Activated effector memory CD4-positive, alpha-beta T cell treated with Interleukin-2 at 50 U/mL for 16 hours (primary cell): Measurements from ENCODE around the gene NANS.
"Not testable (repeated sequence)": the region's sequence is repeated elsewhere in the genome, so short reads cannot be mapped to it uniquely, and the experiment has no call there.

Experiments
- DNase-seq: peaks from one replicate; pipeline ENCODE4 v3.0.0-alpha.2; 2020

The NANS gene

GRCh38 chr9:98039607-98040017, 16.9 kb upstream of the NANS start:
- no peak for DNase-seq

DNA sequence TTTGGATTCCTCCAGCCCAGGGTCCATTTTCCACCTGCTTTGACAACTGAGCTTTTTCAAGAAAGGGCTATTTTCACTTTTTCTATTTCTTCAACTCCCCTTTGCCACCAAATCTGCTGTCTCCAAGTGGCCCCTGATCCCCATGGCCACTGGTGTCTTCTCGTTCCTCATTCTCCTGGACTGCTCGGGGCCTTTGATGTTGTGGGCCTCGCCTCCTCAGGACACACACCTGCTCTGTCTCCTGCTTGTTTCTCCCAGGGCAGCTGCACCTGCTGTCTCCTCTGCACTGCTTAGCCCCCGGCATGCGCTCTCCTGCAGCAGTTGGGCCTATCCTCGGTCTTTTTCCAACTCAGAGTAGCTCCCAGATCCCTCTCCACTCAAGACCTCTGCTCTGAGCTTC, 16.3 kb upstream of the NANS start:
- DNase-seq: no peak

GRCh38 chr9:98043915-98044314, 12.6 kb upstream of the NANS start:
- DNase-seq: no peak

GRCh38 chr9:98045234-98046179, 11.0 kb upstream of the NANS start:
- DNase-seq: no peak

GRCh38 chr9:98046180-98046543, 10.4 kb upstream of the NANS start:
- no peak for DNase-seq

DNA sequence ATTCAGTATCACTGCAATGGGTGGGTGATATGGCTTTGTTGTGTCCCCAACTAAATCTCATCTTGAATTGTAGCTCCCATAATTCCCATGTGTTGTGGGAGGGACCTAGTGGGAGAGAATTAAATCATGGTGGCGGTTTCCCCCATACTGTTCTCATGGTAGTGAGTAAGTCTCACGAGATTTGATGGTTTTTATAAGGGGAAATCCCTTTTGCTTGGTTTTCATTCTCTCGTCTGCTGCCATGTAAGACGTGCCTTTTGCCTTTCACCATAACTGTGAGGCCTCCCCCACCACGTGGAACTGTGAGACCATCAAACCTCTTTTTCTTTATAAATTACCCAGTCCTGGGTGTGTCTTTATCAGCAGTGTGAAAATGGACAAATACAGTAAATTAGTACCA, 9.5 kb upstream of the NANS start:
- DNase-seq: no peak

DNA sequence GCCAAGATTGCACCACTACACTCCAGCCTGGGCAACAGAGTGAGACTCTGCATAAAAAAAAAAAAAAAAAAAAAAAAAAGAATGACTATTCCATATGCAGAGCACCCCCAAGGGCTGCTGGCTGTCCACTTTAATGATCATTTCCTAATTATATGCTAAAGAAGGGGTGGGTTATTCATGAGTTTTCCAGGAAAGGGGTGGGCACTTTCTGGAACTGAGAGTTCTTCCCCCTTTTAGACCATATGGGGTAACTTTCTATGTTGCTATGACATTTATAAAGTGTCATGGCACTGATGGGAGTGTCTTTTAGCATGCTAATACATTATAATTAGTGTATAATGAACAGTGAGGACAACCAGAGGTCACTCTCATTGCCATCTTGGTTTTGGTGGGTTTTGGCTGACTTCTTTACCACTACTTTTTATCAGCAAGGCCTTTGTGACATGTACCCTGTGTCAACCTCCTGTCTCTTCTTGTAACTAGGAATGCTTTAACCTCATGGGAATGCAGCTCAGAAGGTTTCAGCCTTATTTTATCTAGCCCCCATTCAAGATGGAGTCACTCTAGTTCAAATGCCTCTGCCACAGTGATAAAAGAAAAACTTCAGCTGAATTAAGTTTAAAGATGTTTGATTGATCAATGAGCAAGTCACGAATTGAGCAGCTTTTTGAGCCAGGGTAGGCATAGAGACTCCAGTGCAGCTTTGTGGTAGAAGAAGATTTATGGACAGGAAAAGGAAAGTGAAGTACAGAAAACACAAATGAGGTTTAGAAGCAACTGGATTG, 7.1 kb upstream of the NANS start:
- DNase-seq: no peak

DNA sequence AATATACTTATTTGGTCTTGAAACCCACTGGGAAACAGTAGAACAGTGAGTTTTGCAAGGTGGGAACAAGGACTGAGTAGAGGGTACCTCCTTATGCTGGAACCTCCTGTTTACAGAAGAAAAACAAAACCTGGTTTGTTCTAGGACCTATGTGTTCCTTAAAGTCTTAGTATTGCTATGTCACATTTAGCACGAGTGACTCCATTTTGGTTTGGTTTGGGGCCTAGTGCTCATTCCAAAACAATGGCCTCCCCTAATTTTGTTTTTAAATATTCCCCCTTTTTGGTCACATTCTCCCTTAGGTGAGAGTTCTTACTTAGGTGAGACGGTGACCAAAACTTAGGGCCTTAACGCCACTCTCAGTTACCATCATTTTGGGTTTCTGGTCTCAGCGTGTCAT, 6.2 kb upstream of the NANS start:
- no peak for DNase-seq

GRCh38 chr9:98054376-98054951, 2.1 kb upstream of the NANS start:
- DNase-seq: no peak

DNA sequence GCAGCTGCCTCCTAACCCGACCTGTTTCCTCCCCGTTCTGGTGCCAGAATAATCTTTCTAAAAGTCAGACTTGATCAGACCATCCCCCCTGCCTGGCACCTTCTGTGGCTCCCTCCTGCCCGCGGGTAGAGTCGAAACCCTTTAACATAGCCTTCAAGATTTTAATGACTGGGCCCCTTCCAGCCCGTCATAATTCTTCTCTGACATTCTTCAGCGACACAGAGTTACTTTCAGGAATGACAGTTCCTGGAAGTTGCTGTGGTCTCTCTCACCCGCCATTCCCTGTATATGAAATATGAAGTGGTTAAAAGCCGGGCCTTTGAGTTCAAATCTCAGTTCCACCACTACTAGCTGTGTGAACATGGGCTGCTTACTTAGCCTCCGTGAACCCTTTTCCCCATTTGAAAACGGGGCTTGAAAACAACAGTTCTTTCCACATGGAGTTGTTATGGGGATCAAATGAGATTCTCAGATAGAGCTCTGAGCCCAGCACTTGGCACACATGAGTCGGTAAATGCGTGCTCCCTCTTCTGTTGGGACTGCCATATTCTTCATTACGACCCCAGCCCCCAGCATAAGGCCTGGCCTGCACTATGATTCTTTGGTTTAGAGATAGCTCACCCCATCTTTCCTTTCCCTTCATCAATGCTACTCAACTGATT, 737 bp downstream of the NANS start:
- no peak for DNase-seq

GRCh38 chr9:98062161-98062560, 5.6 kb downstream of the NANS start:
- DNase-seq: no peak

DNA sequence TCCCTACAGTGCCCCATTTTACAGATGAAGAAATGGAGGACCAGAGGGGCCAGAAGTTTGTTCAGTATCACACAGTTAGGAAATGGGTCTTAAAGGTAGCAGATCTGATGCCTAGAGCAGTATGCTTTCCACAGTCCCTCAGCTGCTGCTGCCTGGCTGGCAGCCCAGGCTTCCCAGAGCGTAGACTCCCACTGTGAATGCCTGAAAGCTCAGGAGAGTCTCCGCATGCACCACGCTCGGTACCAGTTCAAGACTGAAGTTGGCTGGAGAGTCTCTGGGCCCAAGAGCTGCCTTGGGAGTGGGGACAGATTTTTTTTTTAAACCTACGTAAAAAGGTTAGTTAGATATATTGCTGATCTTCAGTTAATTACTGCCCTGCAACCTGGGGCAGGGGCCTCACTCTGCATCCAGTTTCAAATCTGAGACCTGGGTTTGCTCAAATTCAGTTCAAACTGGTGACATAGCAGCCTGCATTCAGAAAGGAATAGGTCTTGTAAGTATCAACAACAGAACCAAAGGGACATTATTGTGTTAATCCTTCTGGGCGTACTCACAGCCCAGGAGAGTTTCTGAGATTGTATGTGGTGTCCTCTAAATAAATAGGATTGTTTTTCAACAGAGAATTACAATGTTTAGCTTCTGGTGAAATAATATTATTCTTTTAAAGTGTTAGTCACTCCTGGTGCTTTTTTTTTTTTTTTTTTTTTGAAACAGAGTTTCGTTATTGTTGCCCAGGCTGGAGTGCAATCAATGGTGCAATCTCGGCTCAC, 8.3 kb downstream of the NANS start:
- DNase-seq: no peak

DNA sequence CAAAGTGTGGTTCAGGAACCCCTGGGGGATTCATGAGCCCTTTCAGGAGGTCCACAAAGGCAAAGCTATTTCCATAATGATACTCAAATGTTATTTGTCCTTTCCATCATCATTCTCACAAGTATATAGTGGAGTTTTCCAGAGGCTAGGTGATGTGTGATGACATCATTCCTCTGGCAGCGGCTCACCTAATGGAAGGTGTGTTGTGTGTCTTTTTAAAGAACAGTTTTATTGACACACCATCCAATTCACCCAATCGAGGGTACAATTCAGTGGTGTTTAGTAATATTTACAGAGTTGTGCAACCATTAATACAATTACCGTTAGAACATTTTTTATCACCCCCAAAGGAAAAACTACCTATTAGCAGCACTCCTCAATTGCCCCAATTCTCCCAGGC, 9.7 kb downstream of the NANS start:
- no peak for DNase-seq

- no peak for DNase-seq
These were observed 10.7 kb downstream of the NANS start for GRCh38 chr9:98067184-98067583.

GRCh38 chr9:98069551-98069950, 13.0 kb downstream of the NANS start:
- no peak for DNase-seq

DNA sequence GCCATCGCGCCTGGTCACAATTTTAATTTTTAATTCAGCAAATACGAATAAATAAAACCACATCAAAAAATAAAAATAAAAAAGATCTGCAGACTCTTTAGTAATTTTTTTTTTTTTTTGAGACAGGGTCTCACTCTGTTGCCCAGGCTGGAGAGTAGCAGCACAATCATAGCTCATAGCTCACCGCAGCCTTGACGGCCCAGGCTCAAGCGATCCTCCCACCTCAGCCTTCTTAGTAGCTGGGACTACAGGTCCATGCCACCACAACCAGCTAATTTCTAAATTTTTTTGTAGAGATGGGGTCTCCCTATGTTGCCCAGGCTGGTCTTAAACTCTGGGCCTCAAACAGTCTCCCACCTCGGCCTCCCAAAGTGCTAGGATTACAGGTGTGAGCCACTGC, 14.2 kb downstream of the NANS start:
- no peak for DNase-seq

GRCh38 chr9:98071737-98072136, 15.2 kb downstream of the NANS start:
- DNase-seq: no peak

GRCh38 chr9:98074115-98074990, 17.8 kb downstream of the NANS start:
- peak; percentile 53 for DNase-seq

- no peak for DNase-seq
These were observed 18.8 kb downstream of the NANS start for GRCh38 chr9:98075332-98075805.

GRCh38 chr9:98076514-98076890, 20.0 kb downstream of the NANS start:
- not testable (repeated sequence) for DNase-seq

DNA sequence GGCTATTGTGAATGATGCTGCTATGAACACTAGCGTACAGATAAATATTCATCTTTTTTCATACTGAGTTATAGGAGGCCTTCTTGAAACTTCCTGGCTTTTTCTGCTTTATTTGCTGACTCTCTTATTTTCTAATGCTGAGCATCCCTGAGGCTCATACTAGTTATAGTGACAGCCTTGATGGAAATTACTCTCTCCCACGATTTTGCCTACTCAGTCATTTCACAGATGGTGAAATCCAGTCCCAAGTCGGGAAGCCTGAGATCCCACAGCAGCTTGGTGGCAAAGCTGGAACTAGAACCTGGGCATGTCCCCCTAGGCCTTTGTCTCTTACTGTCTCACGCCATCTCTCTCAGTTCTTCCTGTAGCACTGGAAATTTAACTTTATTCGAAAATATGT, 22.4 kb downstream of the NANS start:
- DNase-seq: no peak
